Measurements from ENCODE around the gene USP40.

GRCh38 chr2:233441161-233442027 lies 125.2 kb downstream of the USP40 start:
- TF ChIP-seq L3MBTL2 (conservative IDR thresholded peaks at IDR 0.05), result no peak
- no peak for TF ChIP-seq BHLHE40 (IDR thresholded peaks at IDR 0.05; ENCODE audit: borderline replicate concordance)
- TF ChIP-seq ELF4 (IDR thresholded peaks at IDR 0.05), result no peak

Measured in HEK293T (cell line).